Neural progenitor cell (in vitro differentiated cells): ENCODE results near the gene SRRM4. TPM values are rescaled to one million over a fixed set of nuclear protein-coding genes. Genes with fewer than 3 reads are reported as not detected.

ENCODE experiments used
- DNase-seq: peaks from one replicate; pipeline ENCODE4 v3.0.0-alpha.2; 2016; ENCODE audit warnings: low spot score
- H2AFZ ChIP-seq: fragments of 200-600 bp; sonication (generic); replicated peaks from 2 replicates; pipeline ENCODE4 v1.6.1; 2016; ENCODE audit warnings: antibody characterized with exemption
- H3F3A ChIP-seq: fragments of 200-600 bp; sonication (generic); 2 replicates; pipeline ENCODE4 v1.6.1; 2016; ENCODE audit warnings: antibody characterized with exemption, low read depth
- H3K27ac ChIP-seq: fragments of 200-600 bp; sonication (generic); 2 replicates; pipeline ENCODE4 v1.5.1; 2016; ENCODE audit warnings: mild to moderate bottlenecking
- H3K27me3 ChIP-seq: fragments of 200-600 bp; sonication (generic); 2 replicates; pipeline ENCODE4 v1.6.1; 2016; ENCODE audit warnings: mild to moderate bottlenecking, moderate library complexity
- H3K36me3 ChIP-seq: fragments of 200-600 bp; sonication (generic); 2 replicates; pipeline ENCODE4 v1.5.1; 2016
- H3K4me1 ChIP-seq: fragments of 200-600 bp; sonication (generic); 2 replicates; pipeline ENCODE4 v1.6.1; 2016; ENCODE audit warnings: mixed run types
- H3K4me2 ChIP-seq: fragments of 200-600 bp; sonication (generic); 2 replicates; pipeline ENCODE4 v1.6.1; 2016
- H3K4me3 ChIP-seq: fragments of 200-600 bp; sonication (generic); 2 replicates; pipeline ENCODE4 v1.5.1; 2016
- H3K79me2 ChIP-seq: fragments of 200-600 bp; sonication (generic); 2 replicates; pipeline ENCODE4 v1.6.1; 2016; ENCODE audit warnings: low read depth
- H3K9ac ChIP-seq: fragments of 200-600 bp; sonication (generic); 2 replicates; pipeline ENCODE4 v1.6.1; 2016
- H3K9me3 ChIP-seq: fragments of 200-600 bp; sonication (generic); 2 replicates; pipeline ENCODE4 v1.5.1; 2016; ENCODE audit warnings: low read depth
- H4K20me1 ChIP-seq: fragments of 200-600 bp; sonication (generic); 2 replicates; pipeline ENCODE4 v1.6.1; 2016; ENCODE audit warnings: low read depth
- H3K27ac Mint-ChIP-seq: 3 replicates; pipeline ENCODE4 v1.8.0; 2021; ENCODE audit warnings: mixed read lengths
- H3K27me3 Mint-ChIP-seq: 2 replicates; pipeline ENCODE4 v1.8.0; 2022; ENCODE audit warnings: low read depth, mild to moderate bottlenecking, inconsistent platforms, moderate library complexity, mixed read lengths; ENCODE audit not compliant: insufficient read depth
- H3K36me3 Mint-ChIP-seq: 3 replicates; pipeline ENCODE4 v1.8.0; 2021; ENCODE audit warnings: mixed read lengths
- H3K4me1 Mint-ChIP-seq: 3 replicates; pipeline ENCODE4 v1.8.0; 2021; ENCODE audit warnings: mixed read lengths
- H3K4me3 Mint-ChIP-seq: 3 replicates; pipeline ENCODE4 v1.8.0; 2021; ENCODE audit warnings: mild to moderate bottlenecking, moderate library complexity, mixed read lengths
- H3K9me3 Mint-ChIP-seq: 3 replicates; pipeline ENCODE4 v1.8.0; 2020; ENCODE audit warnings: mixed read lengths
- CTCF ChIP-seq: fragments of 200-600 bp; sonication (generic); IDR thresholded peaks from 2 replicates; pipeline ENCODE4 v1.5.1; 2017; ENCODE audit warnings: antibody characterized with exemption, mild to moderate bottlenecking
- EZH2 ChIP-seq: fragments of 200-600 bp; sonication (generic); IDR thresholded peaks from 2 replicates; pipeline ENCODE4 v1.6.1; 2017; ENCODE audit warnings: antibody characterized with exemption, mild to moderate bottlenecking, moderate library complexity
- EZH2phosphoT487 ChIP-seq: fragments of 200-600 bp; sonication (generic); IDR thresholded peaks from 2 replicates; pipeline ENCODE4 v1.6.1; 2017; ENCODE audit warnings: antibody characterized with exemption
- total RNA-seq: library from RNA; depleted of rRNA; stranded (reverse); fragments of >200 nt; gene quantifications from 2 replicates; pipeline ENCODE4 v1.2.3, GENCODE V29; 2015; ENCODE audit warnings: low replicate concordance

The SRRM4 gene
- total RNA-seq, 1 donor from 2014 or later = 0.07 TPM

- no peaks in the 10 kb centered on the region for H3K9me3 ChIP-seq
- Mint-ChIP-seq H3K4me3 (no peak overlapping the region), H3K27ac (no peak overlapping the region), H3K36me3 (no peaks in the 10 kb centered on the region), H3K9me3 (no peaks in the 10 kb centered on the region), H3K4me1 (peaks cover 21% of the 10 kb centered on the region), H3K27me3 (peaks cover 7% of the 10 kb centered on the region)
- H2AFZ ChIP-seq = peak overlapping the region; percentile 68
- peaks cover 11% of the 10 kb centered on the region for H3K4me1 ChIP-seq
- H3K4me3 ChIP-seq = no peak overlapping the region
- no peak overlapping the region for H3K27ac ChIP-seq
- no peaks in the 10 kb centered on the region for H4K20me1 ChIP-seq
- H3K36me3 ChIP-seq = no peaks in the 10 kb centered on the region
- H3K4me2 ChIP-seq = peak overlapping the region; percentile 44
- H3K9ac ChIP-seq = no peak overlapping the region
- no peaks in the 10 kb centered on the region for H3K27me3 ChIP-seq
- H3K79me2 ChIP-seq = no peaks in the 10 kb centered on the region
- no peak for TF ChIP-seq CTCF
- no peak for TF ChIP-seq EZH2
- TF ChIP-seq EZH2phosphoT487 = no peak
- no peaks in the 10 kb centered on the region for H3F3A ChIP-seq
- DNase-seq = no peak
Observed at GRCh38 chr12:119145367-119145766, 164.0 kb downstream of the SRRM4 start.

GRCh38 chr12:119147847-119148448 lies 166.6 kb downstream of the SRRM4 start:
- H3K27ac Mint-ChIP-seq = no peak overlapping the region
- H3K4me1 Mint-ChIP-seq = peaks cover 21% of the 10 kb centered on the region
- H3K9me3 Mint-ChIP-seq = peaks cover 5% of the 10 kb centered on the region
- Histone ChIP-seq H2AFZ (no peak overlapping the region), H3K4me1 (peaks cover 13% of the 10 kb centered on the region), H3K27ac (no peak overlapping the region), H3K36me3 (no peaks in the 10 kb centered on the region), H3K4me3 (no peak overlapping the region), H3F3A (peaks cover 3% of the 10 kb centered on the region), H3K4me2 (no peak overlapping the region), H3K9me3 (no peaks in the 10 kb centered on the region), H3K79me2 (no peaks in the 10 kb centered on the region), H3K27me3 (no peaks in the 10 kb centered on the region), H4K20me1 (no peaks in the 10 kb centered on the region), H3K9ac (no peak overlapping the region)
- peaks cover 10% of the 10 kb centered on the region for H3K27me3 Mint-ChIP-seq
- no peaks in the 10 kb centered on the region for H3K36me3 Mint-ChIP-seq
- H3K4me3 Mint-ChIP-seq = no peak overlapping the region
- TF ChIP-seq EZH2phosphoT487 (no peak), EZH2 (no peak), CTCF (no peak)
- no peak for DNase-seq

GRCh38 chr12:119149270-119149669 lies 167.9 kb downstream of the SRRM4 start:
- no peaks in the 10 kb centered on the region for H3K36me3 ChIP-seq
- H3K4me1 Mint-ChIP-seq = peaks cover 28% of the 10 kb centered on the region
- no peaks in the 10 kb centered on the region for H4K20me1 ChIP-seq
- H3K9me3 ChIP-seq = no peaks in the 10 kb centered on the region
- TF ChIP-seq EZH2 (no peak), CTCF (no peak), EZH2phosphoT487 (no peak)
- no peaks in the 10 kb centered on the region for H3K79me2 ChIP-seq
- H3K27me3 ChIP-seq = no peaks in the 10 kb centered on the region
- no peak overlapping the region for H2AFZ ChIP-seq
- DNase-seq = no peak
- no peak overlapping the region for H3K27ac Mint-ChIP-seq
- peaks cover 15% of the 10 kb centered on the region for H3F3A ChIP-seq
- no peak overlapping the region for H3K4me2 ChIP-seq
- H3K4me1 ChIP-seq = peaks cover 17% of the 10 kb centered on the region
- H3K9me3 Mint-ChIP-seq = peaks cover 5% of the 10 kb centered on the region
- H3K9ac ChIP-seq = no peak overlapping the region
- H3K4me3 ChIP-seq = no peak overlapping the region
- H3K27ac ChIP-seq = no peak overlapping the region
- H3K4me3 Mint-ChIP-seq = no peak overlapping the region
- H3K36me3 Mint-ChIP-seq = no peaks in the 10 kb centered on the region
- peaks cover 10% of the 10 kb centered on the region for H3K27me3 Mint-ChIP-seq
